GM12872 (cell line): ENCODE measurements around the gene PDCD2L.
A peak's percentile ranks its signal among the peaks of the same experiment; 100 is the strongest.

ENCODE experiments used
- CTCF ChIP-seq: IDR thresholded peaks from 3 replicates; pipeline ENCODE4 v1.5.1; 2011; ENCODE audit warnings: low read depth, mild to moderate bottlenecking, low read length, moderate library complexity; ENCODE audit not compliant: insufficient read depth

Gene PDCD2L, protein sequence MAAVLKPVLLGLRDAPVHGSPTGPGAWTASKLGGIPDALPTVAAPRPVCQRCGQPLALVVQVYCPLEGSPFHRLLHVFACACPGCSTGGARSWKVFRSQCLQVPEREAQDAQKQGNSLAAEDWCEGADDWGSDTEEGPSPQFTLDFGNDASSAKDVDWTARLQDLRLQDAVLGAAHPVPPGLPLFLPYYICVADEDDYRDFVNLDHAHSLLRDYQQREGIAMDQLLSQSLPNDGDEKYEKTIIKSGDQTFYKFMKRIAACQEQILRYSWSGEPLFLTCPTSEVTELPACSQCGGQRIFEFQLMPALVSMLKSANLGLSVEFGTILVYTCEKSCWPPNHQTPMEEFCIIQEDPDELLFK

DNA sequence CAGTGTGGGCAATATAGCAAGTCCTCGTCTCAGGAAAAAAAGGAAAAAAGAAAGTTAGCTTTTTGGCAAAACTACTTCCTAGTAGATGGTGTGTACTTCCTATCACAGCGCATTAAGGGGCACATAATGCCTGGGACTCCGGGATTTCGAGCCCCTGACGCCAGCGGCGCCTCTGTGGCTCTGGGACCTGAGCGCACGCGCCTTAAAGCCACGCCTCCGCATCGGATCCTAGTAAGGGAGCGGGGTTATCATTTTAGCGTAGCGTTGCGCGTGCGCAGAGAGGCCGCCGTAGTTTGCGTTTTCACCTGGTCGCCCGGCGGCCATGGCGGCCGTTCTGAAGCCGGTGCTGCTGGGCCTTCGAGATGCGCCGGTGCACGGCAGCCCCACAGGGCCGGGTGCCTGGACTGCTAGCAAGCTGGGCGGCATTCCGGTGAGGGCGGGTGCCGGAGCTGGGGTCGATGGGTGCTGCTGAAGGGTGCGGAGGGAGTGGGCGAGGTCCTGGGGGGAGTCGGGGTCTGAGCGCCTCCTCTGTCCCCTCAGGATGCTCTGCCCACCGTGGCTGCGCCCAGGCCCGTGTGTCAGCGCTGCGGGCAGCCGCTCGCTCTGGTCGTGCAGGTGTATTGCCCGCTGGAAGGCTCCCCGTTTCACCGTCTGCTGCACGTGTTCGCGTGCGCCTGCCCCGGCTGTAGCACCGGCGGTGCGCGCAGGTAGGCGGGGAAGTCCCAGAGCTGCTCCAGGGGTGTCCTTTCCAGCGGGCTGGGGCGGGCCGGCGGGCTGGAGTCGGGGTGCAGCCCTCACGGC is at the start of gene PDCD2L:
Gene PDCD2L (plus strand): TSS at position 291 of the 801 bp plus-strand sequence. CDS start 32 bp downstream, at position 323.
- TF ChIP-seq CTCF = no peak

GRCh38 chr19:34355201-34355600 is 49.0 kb upstream of the PDCD2L start:
- no peak for TF ChIP-seq CTCF

DNA sequence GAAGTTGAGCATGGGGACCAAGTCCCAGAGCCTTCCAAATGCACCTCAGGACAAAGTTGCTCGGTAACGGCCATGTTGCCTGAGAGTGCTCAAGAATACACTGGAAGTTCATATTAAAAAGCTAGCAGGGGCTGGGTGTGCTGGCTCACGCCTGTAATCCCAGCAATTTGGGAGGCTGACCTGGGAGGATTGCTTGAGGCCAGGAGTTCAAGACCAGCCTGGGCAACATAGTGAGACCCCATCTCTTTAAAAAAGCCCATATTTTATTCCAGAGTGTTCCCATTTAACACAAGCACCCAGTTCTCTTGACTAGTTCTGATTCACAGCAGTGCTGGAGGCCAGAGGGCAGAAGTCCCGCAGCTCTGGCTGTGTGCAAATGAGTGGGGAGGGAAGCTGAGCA is 47.3 kb upstream of the PDCD2L start:
- TF ChIP-seq CTCF = no peak

DNA sequence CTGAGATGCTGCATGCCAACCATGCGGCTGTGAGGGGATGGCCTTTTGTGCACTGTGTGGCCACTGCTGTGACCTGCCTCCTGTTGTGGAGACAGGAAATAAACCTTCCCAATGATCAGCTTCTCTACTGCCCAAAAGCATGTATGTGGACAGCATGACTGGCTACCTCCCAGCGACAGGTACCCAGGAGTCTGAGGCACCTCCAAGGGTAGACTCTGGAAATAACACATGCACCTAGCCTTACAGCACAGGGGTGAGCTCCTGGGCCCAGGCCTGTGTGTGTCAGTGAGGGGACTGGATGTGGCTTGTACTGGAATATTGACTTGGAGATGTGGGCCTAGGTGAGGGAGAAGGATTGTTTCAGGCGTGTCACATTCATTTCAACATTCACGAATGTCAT is 46.8 kb upstream of the PDCD2L start:
- no peak for TF ChIP-seq CTCF

GRCh38 chr19:34359140-34359953 is 44.9 kb upstream of the PDCD2L start:
- TF ChIP-seq CTCF = peak; percentile 75

DNA sequence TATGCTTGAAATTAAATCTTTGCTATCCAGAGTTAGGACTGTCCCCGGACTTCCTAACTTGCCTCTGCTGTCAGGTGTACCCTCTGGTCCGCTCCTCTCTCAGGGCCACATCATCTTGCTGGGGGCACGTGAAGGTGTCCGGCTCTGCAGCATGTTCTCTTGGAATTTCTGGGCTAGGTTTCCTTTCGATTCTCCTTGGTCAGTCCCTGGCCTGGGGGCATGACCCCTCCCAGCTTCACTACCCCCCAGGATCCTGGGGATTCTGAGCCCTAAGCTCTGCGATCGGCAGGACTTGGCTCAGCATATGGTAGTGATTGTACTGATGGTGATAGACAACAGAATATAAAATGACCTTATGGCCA is 44.3 kb upstream of the PDCD2L start:
- TF ChIP-seq CTCF = no peak

DNA sequence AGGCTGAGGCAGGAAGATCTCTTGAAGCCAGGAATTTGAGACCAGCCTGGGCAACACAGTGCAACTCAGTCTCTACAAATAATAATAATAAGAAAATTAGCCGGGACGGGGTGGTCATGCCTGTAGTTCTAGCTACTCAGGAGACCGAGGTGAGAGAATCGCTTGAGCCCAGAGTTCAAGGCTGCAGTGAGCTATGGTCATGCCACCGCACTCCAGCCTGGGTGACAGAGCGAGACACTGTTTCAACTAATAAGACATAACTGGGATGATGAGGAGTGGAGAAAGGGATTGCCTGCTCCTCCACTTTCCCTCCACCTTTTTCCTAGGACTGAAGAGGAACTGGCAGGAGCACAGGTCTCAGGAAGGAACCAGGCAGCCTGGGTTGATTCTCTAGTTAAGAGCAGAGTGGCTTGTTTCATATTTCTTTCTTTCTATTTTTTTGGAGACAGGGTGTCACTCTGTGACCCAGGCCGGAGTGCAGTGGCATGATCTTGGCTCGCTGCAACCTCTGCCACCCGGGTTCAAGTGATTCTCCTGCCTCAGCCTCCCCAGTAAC is 43.8 kb upstream of the PDCD2L start:
- no peak for TF ChIP-seq CTCF
